ENCODE results near the gene CENPX. TPM values are rescaled to one million over a fixed set of nuclear protein-coding genes. Genes with fewer than 3 reads are reported as not detected.
A peak's percentile ranks its signal among the peaks of the same experiment; 100 is the strongest.

The CENPX gene
- total and polyA plus RNA-seq, 8 donors = 42.9 to 77.7 (median 49.8) TPM

GRCh38 chr17:82053130-82053529 is 30.5 kb upstream of the CENPX start:
- Histone ChIP-seq H3K27me3 (no peaks in the 10 kb centered on the region), H3K9me3 (no peaks in the 10 kb centered on the region), H3K36me3 (peaks cover 0 to 68% of the 10 kb centered on the region in 2 donors), H3K27ac (no peak overlapping the region), H3K4me3 (peak overlapping the region in 1 of 2 donors; percentile 75), H3K4me1 (peaks cover 17 to 41% of the 10 kb centered on the region in 2 donors)
- intact Hi-C loops (cut with DNase I) = no loop called here
- DNase-seq (peak in 1 of 4 donors; percentile 60), ATAC-seq (no peak)
- TF ChIP-seq, protein P1, sequence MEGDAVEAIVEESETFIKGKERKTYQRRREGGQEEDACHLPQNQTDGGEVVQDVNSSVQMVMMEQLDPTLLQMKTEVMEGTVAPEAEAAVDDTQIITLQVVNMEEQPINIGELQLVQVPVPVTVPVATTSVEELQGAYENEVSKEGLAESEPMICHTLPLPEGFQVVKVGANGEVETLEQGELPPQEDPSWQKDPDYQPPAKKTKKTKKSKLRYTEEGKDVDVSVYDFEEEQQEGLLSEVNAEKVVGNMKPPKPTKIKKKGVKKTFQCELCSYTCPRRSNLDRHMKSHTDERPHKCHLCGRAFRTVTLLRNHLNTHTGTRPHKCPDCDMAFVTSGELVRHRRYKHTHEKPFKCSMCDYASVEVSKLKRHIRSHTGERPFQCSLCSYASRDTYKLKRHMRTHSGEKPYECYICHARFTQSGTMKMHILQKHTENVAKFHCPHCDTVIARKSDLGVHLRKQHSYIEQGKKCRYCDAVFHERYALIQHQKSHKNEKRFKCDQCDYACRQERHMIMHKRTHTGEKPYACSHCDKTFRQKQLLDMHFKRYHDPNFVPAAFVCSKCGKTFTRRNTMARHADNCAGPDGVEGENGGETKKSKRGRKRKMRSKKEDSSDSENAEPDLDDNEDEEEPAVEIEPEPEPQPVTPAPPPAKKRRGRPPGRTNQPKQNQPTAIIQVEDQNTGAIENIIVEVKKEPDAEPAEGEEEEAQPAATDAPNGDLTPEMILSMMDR (IDR thresholded peaks at IDR 0.05) = no peak

DNA sequence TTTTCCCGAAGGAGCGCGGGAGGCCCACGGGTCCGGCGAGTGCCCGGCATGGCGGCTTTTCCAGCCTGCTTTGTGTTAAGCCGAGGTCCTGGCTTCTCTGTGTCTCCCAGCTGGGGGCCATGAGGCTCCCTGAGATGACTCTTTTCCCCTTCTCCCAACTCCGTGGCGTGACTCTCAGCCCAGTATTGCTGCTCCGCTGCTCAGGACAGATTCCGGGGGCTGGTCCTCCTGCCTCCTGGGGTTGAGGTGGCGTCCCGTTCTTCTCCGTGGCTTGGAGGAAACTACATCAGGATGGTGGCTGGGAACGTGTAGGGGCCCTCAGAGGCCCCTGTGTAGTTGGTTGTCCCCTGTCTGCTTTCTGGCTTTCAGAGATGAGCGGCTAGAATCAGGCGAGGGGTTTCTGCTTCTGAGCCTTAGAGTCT is 30.0 kb upstream of the CENPX start:
- peaks cover 17 to 41% of the 10 kb centered on the region in 2 donors for H3K4me1 ChIP-seq
- ATAC-seq = no peak
- no peak for DNase-seq
- H3K27ac ChIP-seq = no peak overlapping the region
- H3K36me3 ChIP-seq = peaks cover 0 to 68% of the 10 kb centered on the region in 2 donors
- H3K4me3 ChIP-seq = peak overlapping the region; percentile 75 to 87
- no peaks in the 10 kb centered on the region for H3K9me3 ChIP-seq
- intact Hi-C loops (cut with DNase I) = no loop called here
- H3K27me3 ChIP-seq = no peaks in the 10 kb centered on the region
- TF ChIP-seq, protein P1 (IDR thresholded peaks at IDR 0.05) = no peak

GRCh38 chr17:82051776-82052637 is 29.3 kb upstream of the CENPX start, which contains the start of the genes GPS1 and RFNG:
TSS of gene GPS1 (plus strand) at chr17:82051898. CDS start at chr17:82051932, 34 bp downstream.
TSS of gene RFNG (minus strand) at chr17:82051811. CDS start at chr17:82051766, 45 bp downstream.
- H3K27ac ChIP-seq = peak within 1 kb of the TSS in 1 of 2 donors; percentile 41
- peaks cover 0 to 68% of the 10 kb centered on the region in 2 donors for H3K36me3 ChIP-seq
- ATAC-seq (peak; percentile 86), DNase-seq (peak; percentile 59 to 96 (median 73))
- peaks cover 17 to 41% of the 10 kb centered on the region in 2 donors for H3K4me1 ChIP-seq
- TF ChIP-seq, protein P1 (IDR thresholded peaks at IDR 0.05) = no peak
- H3K27me3 ChIP-seq = no peaks in the 10 kb centered on the region
- H3K9me3 ChIP-seq = no peaks in the 10 kb centered on the region
- H3K4me3 ChIP-seq = peak within 1 kb of the TSS; percentile 75 to 87
- intact Hi-C loops (cut with DNase I) = no loop called here

GRCh38 chr17:82050761-82051641 is 28.3 kb upstream of the CENPX start:
- Histone ChIP-seq H3K9me3 (no peaks in the 10 kb centered on the region), H3K4me1 (peaks cover 17 to 41% of the 10 kb centered on the region in 2 donors), H3K27ac (peak overlapping the region in 1 of 2 donors; percentile 41), H3K36me3 (peaks cover 0 to 64% of the 10 kb centered on the region in 2 donors), H3K4me3 (peak overlapping the region; percentile 75 to 79), H3K27me3 (no peaks in the 10 kb centered on the region)
- TF ChIP-seq, protein P1 (IDR thresholded peaks at IDR 0.05) = no peak
- intact Hi-C loops (cut with DNase I) = no loop called here
- peak in 1 of 4 donors; percentile 80 for DNase-seq
- peak; percentile 12 for ATAC-seq

Measured in left lung (tissue), 10 donors.